HPDE6-E6E7 (cell line): ENCODE results near the gene MAP1LC3B.
"Not testable (repeated sequence)": the region's sequence is repeated elsewhere in the genome, so short reads cannot be mapped to it uniquely, and the experiment has no call there.

ENCODE experiments used
- DNase-seq: peaks from one replicate; pipeline ENCODE4 v3.0.0; 2011; ENCODE audit warnings: missing footprints; ENCODE audit errors: extremely low spot score

The MAP1LC3B gene

DNA sequence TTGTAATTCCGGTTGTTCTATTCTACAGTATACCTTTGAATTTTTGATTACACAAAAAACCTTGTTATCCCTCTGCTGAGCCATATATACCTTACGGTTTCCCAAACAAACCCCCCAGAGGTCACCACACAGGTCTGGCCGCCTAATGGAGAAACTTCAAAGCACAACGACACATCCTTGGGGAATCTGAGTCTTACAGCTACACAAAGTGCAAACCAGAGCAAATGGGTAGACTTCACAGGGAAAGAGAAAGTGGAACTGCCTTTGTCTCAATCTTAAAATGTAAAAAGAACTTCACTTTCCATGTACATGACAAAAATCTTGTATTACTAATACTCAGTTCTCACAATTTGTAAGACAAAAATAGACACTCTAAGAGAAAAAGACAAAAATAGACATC, 11.3 kb upstream of the MAP1LC3B start:
- DNase-seq: no peak

DNA sequence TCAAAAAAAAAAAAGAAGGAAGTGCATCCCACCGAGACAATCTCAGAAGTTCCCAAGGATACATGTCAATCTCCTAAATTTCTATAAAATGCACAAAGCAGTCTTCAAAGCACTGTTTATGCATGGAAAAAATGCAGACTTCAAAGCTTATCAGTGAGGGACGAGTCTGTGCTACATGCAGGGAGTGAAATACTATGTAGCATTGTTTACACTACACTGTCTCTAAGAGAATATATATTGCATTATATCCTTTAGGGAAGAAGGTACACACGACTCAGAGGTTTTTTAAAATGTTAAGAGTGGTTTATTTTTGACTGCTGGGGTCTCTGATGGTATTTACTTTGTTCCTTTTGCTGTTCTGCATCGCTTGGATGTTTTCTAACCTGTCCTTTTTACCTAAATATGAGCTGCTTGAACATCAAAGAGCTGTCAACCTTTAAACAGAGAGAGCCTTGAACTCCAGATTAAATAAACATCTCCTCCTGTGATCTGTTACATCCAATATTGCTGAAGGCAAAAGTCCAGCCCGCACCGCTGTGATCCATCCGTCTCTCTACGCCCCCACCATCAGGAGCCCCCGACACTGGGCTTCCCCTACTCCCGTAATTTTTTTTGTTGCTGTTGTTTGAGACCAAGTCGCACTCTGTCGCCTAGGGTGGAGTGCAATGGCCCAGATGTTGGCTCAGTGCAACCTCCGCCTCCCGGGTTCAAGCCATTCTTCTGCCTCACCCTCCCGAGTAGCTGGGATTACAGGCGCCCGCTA, 9.9 kb upstream of the MAP1LC3B start:
- DNase-seq: no peak

GRCh38 chr16:87383505-87384161, 8.5 kb upstream of the MAP1LC3B start, which contains the start of gene FBXO31:
TSS of gene FBXO31 (minus strand) at chr16:87383776. CDS start at chr16:87383744, 32 bp downstream.
- peak; percentile 66 for DNase-seq

DNA sequence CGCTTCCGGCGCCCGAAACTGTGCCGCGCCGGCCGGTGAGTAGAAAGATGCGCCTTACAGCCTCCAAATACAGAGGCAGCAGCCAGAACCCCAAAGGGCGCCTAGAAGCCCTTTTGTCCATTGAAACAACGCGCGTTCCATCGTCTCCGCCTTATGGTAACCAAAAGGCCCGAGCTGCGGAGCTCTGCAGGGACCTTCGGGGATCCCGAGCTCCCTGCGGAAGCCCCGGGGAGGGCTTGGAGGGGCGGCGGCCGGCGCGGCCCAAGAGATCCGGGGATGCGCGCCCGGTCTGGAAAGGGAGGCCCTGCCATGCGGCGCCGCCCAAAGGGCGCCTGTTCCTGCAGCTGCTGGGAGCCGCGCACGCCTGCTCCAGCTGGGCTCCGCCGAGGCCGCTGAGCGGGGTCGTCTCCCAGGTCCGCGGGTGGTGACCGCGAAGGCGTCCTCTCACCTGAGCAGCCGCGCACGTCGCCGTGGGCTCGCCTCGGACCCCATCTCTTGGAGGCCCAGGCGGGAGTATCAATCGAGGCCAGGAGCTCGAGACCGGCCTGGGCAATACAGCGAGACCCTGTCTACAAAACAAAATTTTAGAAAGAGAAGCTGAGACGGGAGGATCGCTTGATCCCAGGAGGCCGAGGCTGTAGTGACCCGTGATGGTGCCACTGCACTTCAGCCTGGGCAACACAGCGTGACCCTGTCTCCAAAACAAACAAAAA, 7.8 kb upstream of the MAP1LC3B start:
- peak; percentile 32 for DNase-seq

GRCh38 chr16:87384875-87385167, 7.3 kb upstream of the MAP1LC3B start:
- DNase-seq: not testable (repeated sequence)

DNA sequence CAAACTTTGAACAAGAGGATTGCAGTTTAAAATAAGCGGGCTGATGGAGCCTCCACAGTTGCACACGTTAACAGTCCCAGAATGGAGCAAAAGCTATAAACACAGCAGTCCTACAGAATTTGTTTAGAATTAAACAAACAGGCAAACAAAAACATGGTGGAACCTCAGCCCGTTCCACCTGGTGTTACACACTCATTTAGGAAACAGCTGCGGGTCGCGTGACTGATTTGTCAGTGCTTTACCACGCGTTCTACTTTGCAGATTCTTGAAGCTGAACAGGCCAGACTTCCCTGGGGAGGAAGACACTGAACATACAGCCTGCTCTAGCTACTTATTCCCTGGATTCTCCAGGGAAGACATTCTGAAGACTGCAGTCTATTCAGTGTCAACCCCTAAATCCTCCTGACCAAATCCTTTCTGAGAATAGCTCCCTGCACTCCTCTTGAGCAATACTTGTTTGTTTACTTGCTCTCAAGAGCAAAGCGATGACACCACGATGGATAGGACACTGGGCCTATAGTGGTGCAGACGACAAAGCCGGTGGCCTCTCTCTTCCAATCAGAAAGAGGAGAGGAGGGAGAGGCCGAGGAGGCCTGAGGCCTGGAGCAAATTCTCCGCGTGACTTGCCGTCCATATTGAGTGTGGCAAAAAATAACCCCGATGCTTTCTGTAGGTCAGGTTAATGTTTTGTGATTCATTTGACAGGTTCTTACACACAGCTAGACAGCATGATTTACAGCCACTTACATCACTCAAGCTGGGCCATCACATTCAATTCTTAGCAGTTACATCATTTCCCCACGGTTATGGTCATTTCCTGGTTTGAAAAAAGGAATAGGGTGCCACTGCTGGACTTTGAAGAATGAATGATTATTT, 4.0 kb upstream of the MAP1LC3B start:
- peak; percentile 94 for DNase-seq

GRCh38 chr16:87388818-87389134, 3.4 kb upstream of the MAP1LC3B start:
- no peak for DNase-seq

DNA sequence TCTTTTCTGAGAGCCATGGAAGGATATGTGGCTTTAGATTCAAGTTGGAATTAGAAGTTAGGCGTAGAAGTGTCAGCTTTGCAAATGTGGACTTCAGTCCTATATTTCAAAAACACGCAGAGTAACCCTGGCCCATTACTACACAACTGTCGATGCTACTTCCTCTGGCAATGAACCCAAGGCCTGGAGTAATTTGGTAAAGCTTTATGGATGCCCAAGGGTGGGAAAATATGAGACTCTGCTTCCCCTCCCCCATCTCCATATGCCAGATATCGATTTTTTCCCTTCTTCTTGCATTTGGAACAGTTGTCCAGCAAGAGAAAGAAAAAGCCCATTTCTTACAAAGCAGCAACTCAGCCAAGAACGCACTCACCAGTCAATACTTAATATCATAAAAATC, 2.9 kb upstream of the MAP1LC3B start:
- no peak for DNase-seq

- DNase-seq: not testable (repeated sequence)
Observed at GRCh38 chr16:87389914-87390313, 2.2 kb upstream of the MAP1LC3B start.

GRCh38 chr16:87390641-87391323, 1.4 kb upstream of the MAP1LC3B start:
- DNase-seq: no peak

DNA sequence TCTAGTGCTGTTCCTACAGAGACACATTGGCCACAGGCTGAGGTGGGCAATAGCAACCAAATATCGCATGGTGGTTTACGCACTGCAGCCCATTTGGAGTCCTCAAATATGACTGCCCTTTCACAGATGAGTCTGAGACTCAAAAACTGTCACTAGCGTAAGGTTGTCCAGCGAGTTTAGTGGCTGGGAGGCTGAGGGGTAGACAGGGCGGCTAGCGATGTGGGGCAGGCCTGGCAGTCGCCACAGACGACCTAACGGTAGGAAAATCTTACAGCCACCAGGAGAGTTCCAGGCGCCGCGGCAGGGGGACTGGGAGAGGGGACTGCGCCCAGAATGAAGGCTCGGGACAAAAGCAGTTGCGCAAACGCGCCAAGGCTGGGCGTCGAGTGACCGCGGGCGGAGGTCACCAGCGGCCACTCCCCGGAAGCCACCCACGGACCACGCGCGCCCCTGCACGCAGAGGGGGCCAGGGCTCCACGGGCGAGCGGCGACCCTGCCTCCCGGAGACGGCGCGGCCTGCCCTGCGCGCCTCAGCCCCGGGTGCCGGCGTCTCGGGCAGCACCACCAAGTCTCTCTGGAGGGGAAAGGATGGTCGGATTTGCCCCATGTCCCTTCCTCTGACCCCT, 699 bp upstream of the MAP1LC3B start:
- no peak for DNase-seq

DNA sequence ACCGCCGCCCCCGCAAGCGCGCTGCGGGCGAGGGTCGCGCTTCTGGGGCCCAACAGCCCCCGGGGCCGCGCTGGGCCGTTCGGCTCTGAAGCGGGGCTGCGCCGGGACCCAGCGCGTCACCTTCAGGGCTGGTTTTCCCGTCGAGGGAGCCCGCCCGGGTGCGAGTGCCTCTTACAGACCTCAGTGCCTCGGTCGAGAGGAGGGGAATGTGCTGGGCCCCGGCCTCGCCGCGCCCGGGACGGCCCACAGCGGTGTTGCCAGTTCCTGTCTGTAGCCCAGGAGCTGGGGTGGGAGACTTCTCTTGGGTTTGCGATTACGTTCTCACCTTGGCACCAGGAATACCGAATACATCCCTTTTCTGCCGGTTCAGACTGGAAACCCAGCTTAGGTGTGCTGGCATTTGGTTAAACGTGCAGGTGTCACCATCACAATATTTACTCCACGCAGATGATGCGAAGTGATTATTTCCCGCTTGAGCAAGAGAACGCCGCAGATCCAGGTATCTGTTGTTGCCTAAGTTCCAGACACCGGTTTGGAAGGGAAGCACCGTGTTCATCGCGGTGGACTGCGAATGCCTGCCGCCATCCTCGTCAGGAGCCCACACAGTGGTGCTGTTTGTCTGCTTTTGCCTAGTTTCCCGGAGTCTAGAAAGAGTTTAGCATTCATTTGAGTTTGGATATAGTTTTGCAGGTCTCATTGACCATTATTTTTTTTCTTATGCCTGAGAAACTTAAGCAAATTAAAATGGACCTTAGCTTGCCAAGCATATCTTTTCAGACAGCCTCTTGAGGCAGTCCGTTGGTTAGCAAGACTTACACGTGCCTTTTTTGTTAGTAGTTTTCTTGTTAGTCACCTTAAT, 914 bp downstream of the MAP1LC3B start:
- DNase-seq: no peak

- DNase-seq: no peak
Observed at GRCh38 chr16:87393680-87394055, 1.5 kb downstream of the MAP1LC3B start.

DNA sequence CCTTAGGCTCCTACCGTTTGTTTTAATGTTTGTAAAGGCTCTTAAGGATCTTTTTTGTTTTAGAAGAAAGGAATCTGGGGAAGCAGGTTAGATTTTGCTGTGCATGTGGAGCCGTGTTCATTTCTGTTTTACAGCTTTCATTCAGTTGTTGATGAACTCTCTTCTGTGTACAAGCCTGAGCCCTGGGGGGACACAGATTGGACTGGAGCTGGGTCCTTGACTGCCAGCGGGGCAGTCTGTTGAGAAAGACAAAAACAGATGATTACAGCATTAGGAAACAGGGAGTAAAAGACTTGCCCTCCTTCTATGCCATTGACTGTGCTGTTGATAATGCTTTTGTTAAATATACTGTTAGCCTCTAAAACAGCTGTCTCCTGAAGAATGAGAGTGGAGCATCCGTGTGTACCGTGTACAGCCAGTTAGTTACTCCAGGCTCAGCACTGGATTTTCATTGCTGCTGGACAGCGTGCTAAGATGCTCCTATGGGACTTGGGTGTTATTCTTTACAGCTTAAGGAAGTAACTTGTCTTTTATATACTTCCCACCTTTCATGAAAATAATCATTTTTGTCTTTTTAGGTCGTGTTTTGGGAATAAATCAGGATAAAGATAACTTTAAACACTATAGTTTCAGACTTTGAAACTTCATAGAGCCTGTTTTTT, 3.2 kb downstream of the MAP1LC3B start:
- no peak for DNase-seq

- DNase-seq: no peak
Observed at GRCh38 chr16:87404764-87405625, 12.9 kb downstream of the MAP1LC3B start.

DNA sequence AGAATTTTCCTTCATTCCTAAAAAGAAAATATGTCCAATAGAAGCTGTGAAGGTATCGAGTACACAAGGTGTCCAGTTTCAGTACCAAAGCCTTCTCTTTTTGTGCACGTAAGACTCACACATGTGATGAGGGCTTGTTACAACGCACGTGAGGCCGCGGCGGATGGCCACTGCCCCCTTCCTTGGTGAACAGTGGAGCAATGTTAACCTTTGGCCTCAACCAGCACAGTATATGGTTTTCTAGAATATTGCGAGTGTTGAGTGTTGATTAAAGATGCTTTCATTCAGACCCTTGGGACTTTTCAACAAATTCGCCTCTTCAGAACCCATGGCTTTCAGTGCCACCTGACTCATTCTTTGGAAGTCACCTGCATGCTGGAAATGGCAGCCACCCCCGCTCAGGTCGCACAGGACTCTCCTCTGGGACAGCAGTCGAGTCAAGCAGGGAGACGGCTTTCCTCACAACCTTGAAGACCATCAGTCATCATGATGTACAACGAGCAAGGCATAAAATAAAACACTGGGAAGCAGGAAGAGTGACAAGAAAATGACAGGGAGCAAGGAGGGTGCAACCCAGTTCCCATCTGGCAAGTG, 14.5 kb downstream of the MAP1LC3B start:
- DNase-seq: no peak

- DNase-seq: no peak
Observed at GRCh38 chr16:87407511-87408112, 15.5 kb downstream of the MAP1LC3B start.

- no peak for DNase-seq
Observed at GRCh38 chr16:87409153-87409552, 17.0 kb downstream of the MAP1LC3B start.
